Activated T-cell treated with anti-CD3 and anti-CD28 coated beads for 4 hours (primary cell): ENCODE data around the gene SYNM.
"Not testable (repeated sequence)": the region's sequence is repeated elsewhere in the genome, so short reads cannot be mapped to it uniquely, and the experiment has no call there.

Source experiments
- DNase-seq: peaks from one replicate; pipeline ENCODE4 v3.0.0-alpha.2; 2020

Gene SYNM

GRCh38 chr15:99109555-99110021, 4.7 kb downstream of the SYNM start:
- no peak for DNase-seq

- DNase-seq: no peak
Observed at GRCh38 chr15:99110093-99110492, 5.2 kb downstream of the SYNM start.

- DNase-seq: no peak
Observed at GRCh38 chr15:99110581-99111320, 5.9 kb downstream of the SYNM start.

GRCh38 chr15:99111641-99112040, 6.8 kb downstream of the SYNM start:
- DNase-seq: not testable (repeated sequence)

GRCh38 chr15:99113547-99114271, 8.8 kb downstream of the SYNM start:
- no peak for DNase-seq

GRCh38 chr15:99114511-99115299, 9.8 kb downstream of the SYNM start:
- no peak for DNase-seq

- DNase-seq: no peak
Observed at GRCh38 chr15:99115300-99116215, 10.7 kb downstream of the SYNM start.

GRCh38 chr15:99117111-99117510, 12.2 kb downstream of the SYNM start:
- DNase-seq: no peak

- DNase-seq: no peak
Observed at GRCh38 chr15:99117563-99118257, 12.8 kb downstream of the SYNM start.

- no peak for DNase-seq
Observed at GRCh38 chr15:99118258-99118632, 13.4 kb downstream of the SYNM start.

GRCh38 chr15:99118801-99119546, 14.1 kb downstream of the SYNM start:
- no peak for DNase-seq

GRCh38 chr15:99120050-99120777, 15.3 kb downstream of the SYNM start:
- no peak for DNase-seq

GRCh38 chr15:99121207-99121606, 16.3 kb downstream of the SYNM start:
- no peak for DNase-seq

- no peak for DNase-seq
Observed at GRCh38 chr15:99121691-99122410, 17.0 kb downstream of the SYNM start.

GRCh38 chr15:99122831-99123712, 18.2 kb downstream of the SYNM start:
- no peak for DNase-seq

GRCh38 chr15:99123713-99124451, 19.0 kb downstream of the SYNM start:
- no peak for DNase-seq

- no peak for DNase-seq
Observed at GRCh38 chr15:99124641-99125040, 19.8 kb downstream of the SYNM start.
